Activated CD8-positive, alpha-beta memory T cell treated with anti-CD3 and anti-CD28 coated beads, Interleukin-2, amount 10 ng/mL, durations not matched to agents 7 days and 5 days (primary cell): ENCODE measurements around the gene OR10G8. TPM values are rescaled to one million over a fixed set of nuclear protein-coding genes. Genes with fewer than 3 reads are reported as not detected.
"Not testable (repeated sequence)": the region's sequence is repeated elsewhere in the genome, so short reads cannot be mapped to it uniquely, and the experiment has no call there.

Experiments
- ATAC-seq: fragments of 150-1000 bp; cut with Tn5 transposase; one replicate; pipeline ENCODE4 v1.10.0; 2021; ENCODE audit warnings: moderate library complexity
- CTCF ChIA-PET: fragments of 350-600 bp; sonication (Branson Sonifier 250); formaldehyde crosslinking; loops from one replicate; lab custom pipeline; 2021; ENCODE audit warnings: antibody characterized with exemption; lab: Charles Lee
- DNase-seq: peaks from one replicate; pipeline ENCODE4 v3.0.0-alpha.2; 2020
- H3K27ac Mint-ChIP-seq: one replicate; pipeline ENCODE4 v1.8.0; 2021; ENCODE audit warnings: mild to moderate bottlenecking, mixed read lengths
- H3K27me3 Mint-ChIP-seq: one replicate; pipeline ENCODE4 v1.8.0; 2021; ENCODE audit warnings: mixed read lengths
- H3K36me3 Mint-ChIP-seq: one replicate; pipeline ENCODE4 v1.8.0; 2021; ENCODE audit warnings: mild to moderate bottlenecking, mixed read lengths
- H3K4me1 Mint-ChIP-seq: one replicate; pipeline ENCODE4 v1.8.0; 2021; ENCODE audit warnings: mixed read lengths
- H3K4me3 Mint-ChIP-seq: one replicate; pipeline ENCODE4 v1.8.0; 2021; ENCODE audit warnings: mild to moderate bottlenecking, moderate library complexity, mixed read lengths
- H3K9me3 Mint-ChIP-seq: one replicate; pipeline ENCODE4 v1.8.0; 2022; ENCODE audit warnings: low read depth, mixed read lengths
- total RNA-seq, 2 experiments: library from RNA; stranded (reverse); gene quantifications; one replicate each; pipeline ENCODE4 v1.2.3, GENCODE V29; 2021

The OR10G8 gene
- total RNA-seq, result not detected

- Mint-ChIP-seq H3K36me3 (no peaks in the 10 kb centered on the region), H3K27me3 (no peaks in the 10 kb centered on the region), H3K4me1 (no peaks in the 10 kb centered on the region), H3K9me3 (no peaks in the 10 kb centered on the region), H3K27ac (no peak within 1 kb of the TSS), H3K4me3 (no peak within 1 kb of the TSS)
- DNase-seq (no peak), ATAC-seq (no peak)
- CTCF ChIA-PET, result no interaction called here
Measured at GRCh38 chr11:124026498-124026897, at the start of gene OR10G8. Gene OR10G8 (plus strand): TSS chr11:124026798. CDS start chr11:124029623, 2,825 bp downstream.

GRCh38 chr11:123977731-123978347, 48.8 kb upstream of the OR10G8 start, which contains the start of gene OR10S1:
Gene OR10S1 (minus strand): TSS chr11:123977781. CDS start chr11:123977664, 117 bp downstream.
- Mint-ChIP-seq H3K27me3 (peaks cover 3% of the 10 kb centered on the region), H3K27ac (no peak within 1 kb of the TSS), H3K4me3 (no peak within 1 kb of the TSS), H3K4me1 (peaks cover 6% of the 10 kb centered on the region), H3K36me3 (no peaks in the 10 kb centered on the region), H3K9me3 (no peaks in the 10 kb centered on the region)
- ATAC-seq (no peak), DNase-seq (no peak)
- CTCF ChIA-PET, result no interaction called here

- Mint-ChIP-seq H3K27ac (no peak overlapping the region), H3K36me3 (no peaks in the 10 kb centered on the region), H3K27me3 (peaks cover 3% of the 10 kb centered on the region), H3K9me3 (no peaks in the 10 kb centered on the region), H3K4me1 (peaks cover 6% of the 10 kb centered on the region), H3K4me3 (no peak overlapping the region)
- DNase-seq (no peak), ATAC-seq (no peak)
- CTCF ChIA-PET, result no interaction called here
Measured at GRCh38 chr11:123979311-123979710, 47.3 kb upstream of the OR10G8 start.

GRCh38 chr11:123995119-123995518, 31.5 kb upstream of the OR10G8 start, which contains the start of gene OR10G6:
Gene OR10G6 (minus strand): TSS chr11:123995161. CDS start chr11:123995161, 0 bp downstream.
- Mint-ChIP-seq H3K36me3 (no peaks in the 10 kb centered on the region), H3K4me1 (no peaks in the 10 kb centered on the region), H3K27me3 (no peaks in the 10 kb centered on the region), H3K27ac (no peak within 1 kb of the TSS), H3K4me3 (no peak within 1 kb of the TSS), H3K9me3 (no peaks in the 10 kb centered on the region)
- CTCF ChIA-PET, result no interaction called here
- no peak for DNase-seq
- ATAC-seq, result no peak

GRCh38 chr11:124012697-124013096, 13.9 kb upstream of the OR10G8 start, which contains the start of gene OR10G4:
Gene OR10G4 (plus strand): TSS chr11:124012997. CDS start chr11:124015575, 2,578 bp downstream.
- H3K36me3 Mint-ChIP-seq, result no peaks in the 10 kb centered on the region
- H3K27me3 Mint-ChIP-seq, result no peaks in the 10 kb centered on the region
- H3K4me3 Mint-ChIP-seq, result no peak within 1 kb of the TSS
- DNase-seq (no peak), ATAC-seq (no peak)
- CTCF ChIA-PET, result no interaction called here
- no peaks in the 10 kb centered on the region for H3K9me3 Mint-ChIP-seq
- H3K27ac Mint-ChIP-seq, result no peak within 1 kb of the TSS
- H3K4me1 Mint-ChIP-seq, result no peaks in the 10 kb centered on the region

GRCh38 chr11:124015837-124016236, 10.8 kb upstream of the OR10G8 start:
- ATAC-seq, H3K4me3 Mint-ChIP-seq, H3K4me1 Mint-ChIP-seq, H3K27me3 Mint-ChIP-seq, H3K27ac Mint-ChIP-seq, DNase-seq, CTCF ChIA-PET, H3K36me3 Mint-ChIP-seq, H3K9me3 Mint-ChIP-seq: not testable (repeated sequence)

GRCh38 chr11:124036666-124037065, 10.1 kb downstream of the OR10G8 start:
- H3K27ac Mint-ChIP-seq, result no peak overlapping the region
- no peak overlapping the region for H3K4me3 Mint-ChIP-seq
- no peaks in the 10 kb centered on the region for H3K9me3 Mint-ChIP-seq

GRCh38 chr11:124039557-124039956, 13.0 kb downstream of the OR10G8 start:
- H3K27ac Mint-ChIP-seq, result no peak overlapping the region
- H3K4me3 Mint-ChIP-seq, result no peak overlapping the region
- H3K4me1 Mint-ChIP-seq, result no peaks in the 10 kb centered on the region
- no peaks in the 10 kb centered on the region for H3K27me3 Mint-ChIP-seq
- CTCF ChIA-PET, result no interaction called here
- DNase-seq, result no peak
- no peaks in the 10 kb centered on the region for H3K9me3 Mint-ChIP-seq
- ATAC-seq, result no peak
- no peaks in the 10 kb centered on the region for H3K36me3 Mint-ChIP-seq

More at GRCh38 chr11:124036666-124037065, 10.1 kb downstream of the OR10G8 start:
- no peak for DNase-seq
- H3K36me3 Mint-ChIP-seq, result no peaks in the 10 kb centered on the region
- no peaks in the 10 kb centered on the region for H3K4me1 Mint-ChIP-seq
- no peak for ATAC-seq
- CTCF ChIA-PET, result no interaction called here
- no peaks in the 10 kb centered on the region for H3K27me3 Mint-ChIP-seq

GRCh38 chr11:124041254-124041653, 14.7 kb downstream of the OR10G8 start, which contains the start of gene OR10G7:
Gene OR10G7 (minus strand): TSS chr11:124041325. CDS start chr11:124039001, 2,324 bp downstream.
- ATAC-seq (no peak), DNase-seq (no peak)
- H3K4me3 Mint-ChIP-seq, result no peak within 1 kb of the TSS
- CTCF ChIA-PET, result interaction anchor here (1.0 kb wide), 1 partner anchor 30 kb away, joined by 3 read pairs; no protein-coding TSS in a partner anchor
- no peaks in the 10 kb centered on the region for H3K4me1 Mint-ChIP-seq
- H3K27ac Mint-ChIP-seq, result no peak within 1 kb of the TSS
- H3K9me3 Mint-ChIP-seq, result no peaks in the 10 kb centered on the region
- no peaks in the 10 kb centered on the region for H3K27me3 Mint-ChIP-seq
- H3K36me3 Mint-ChIP-seq, result no peaks in the 10 kb centered on the region

GRCh38 chr11:124043420-124043819, 16.8 kb downstream of the OR10G8 start:
- DNase-seq, result no peak
- H3K9me3 Mint-ChIP-seq, result no peaks in the 10 kb centered on the region
- H3K4me1 Mint-ChIP-seq, result no peaks in the 10 kb centered on the region
- no peak overlapping the region for H3K4me3 Mint-ChIP-seq
- H3K27me3 Mint-ChIP-seq, result no peaks in the 10 kb centered on the region
- no peak overlapping the region for H3K27ac Mint-ChIP-seq
- H3K36me3 Mint-ChIP-seq, result no peaks in the 10 kb centered on the region
- ATAC-seq, result no peak
- CTCF ChIA-PET, result interaction anchor here (0.6 kb wide), 1 partner anchor 28 kb away, joined by 3 read pairs; no protein-coding TSS in a partner anchor

- Mint-ChIP-seq H3K9me3 (no peaks in the 10 kb centered on the region), H3K4me1 (peaks cover 3% of the 10 kb centered on the region), H3K27me3 (peaks cover 2% of the 10 kb centered on the region), H3K4me3 (no peak overlapping the region), H3K36me3 (no peaks in the 10 kb centered on the region), H3K27ac (no peak overlapping the region)
- CTCF ChIA-PET, result no interaction called here
- DNase-seq (no peak), ATAC-seq (peak; percentile 20)
Measured at GRCh38 chr11:124050748-124051147, 24.1 kb downstream of the OR10G8 start.

- H3K4me1 Mint-ChIP-seq, result peaks cover 3% of the 10 kb centered on the region
- no peaks in the 10 kb centered on the region for H3K36me3 Mint-ChIP-seq
- CTCF ChIA-PET, result no interaction called here
- peaks cover 3% of the 10 kb centered on the region for H3K27me3 Mint-ChIP-seq
- no peak for DNase-seq
- no peak overlapping the region for H3K4me3 Mint-ChIP-seq
- H3K27ac Mint-ChIP-seq, result no peak overlapping the region
- ATAC-seq, result no peak
- no peaks in the 10 kb centered on the region for H3K9me3 Mint-ChIP-seq
Measured at GRCh38 chr11:124052966-124053365, 26.4 kb downstream of the OR10G8 start.

- peaks cover 15% of the 10 kb centered on the region for H3K4me1 Mint-ChIP-seq
- CTCF ChIA-PET, result interaction anchor here (1.1 to 2.9 kb wide), 6 partner anchors 13 to 264 kb away, joined by 3 to 22 read pairs (median 4); partner anchors contain the start of gene VWA5A
- no peak overlapping the region for H3K27ac Mint-ChIP-seq
- H3K4me3 Mint-ChIP-seq, result no peak overlapping the region
- DNase-seq, result no peak
- H3K9me3 Mint-ChIP-seq, result no peaks in the 10 kb centered on the region
- peaks cover 19% of the 10 kb centered on the region for H3K27me3 Mint-ChIP-seq
- no peaks in the 10 kb centered on the region for H3K36me3 Mint-ChIP-seq
- no peak for ATAC-seq
Measured at GRCh38 chr11:124068601-124069110, 42.1 kb downstream of the OR10G8 start.
